Measurements from ENCODE around the gene ARL6IP5. TPM values are rescaled to one million over a fixed set of nuclear protein-coding genes. Genes with fewer than 3 reads are reported as not detected.

ARL6IP5 gene
- total RNA-seq, 2 experiments from 2014 or later, result 147 to 150 TPM

- H3K27ac Mint-ChIP-seq, result no peak overlapping the region
Observed at GRCh38 chr3:69108811-69109210, 24.1 kb downstream of the ARL6IP5 start.

GRCh38 chr3:69110941-69111546 lies 26.3 kb downstream of the ARL6IP5 start:
- ATAC-seq (ENCODE audit: low read depth), result no peak
- Mint-ChIP-seq H3K9me3 (no peaks in the 10 kb centered on the region), H3K27me3 (no peaks in the 10 kb centered on the region), H3K27ac (no peak overlapping the region), H3K4me3 (no peak overlapping the region), H3K36me3 (peaks cover 6% of the 10 kb centered on the region), H3K4me1 (peaks cover 2% of the 10 kb centered on the region)
- POLR2A ChIA-PET, result no interaction called here
- no peak for DNase-seq

More at GRCh38 chr3:69108811-69109210, 24.1 kb downstream of the ARL6IP5 start:
- Mint-ChIP-seq H3K4me3 (no peak overlapping the region), H3K27me3 (no peaks in the 10 kb centered on the region), H3K36me3 (peaks cover 16% of the 10 kb centered on the region), H3K9me3 (no peaks in the 10 kb centered on the region), H3K4me1 (peaks cover 7% of the 10 kb centered on the region)
- DNase-seq (no peak), ATAC-seq (ENCODE audit: low read depth) (no peak)
- POLR2A ChIA-PET, result interaction anchor here (1.0 kb wide), 1 partner anchor 64 kb away, joined by 4 read pairs; no protein-coding TSS in a partner anchor

- H3K9me3 Mint-ChIP-seq, result no peaks in the 10 kb centered on the region
- peaks cover 2% of the 10 kb centered on the region for H3K4me1 Mint-ChIP-seq
- no peaks in the 10 kb centered on the region for H3K36me3 Mint-ChIP-seq
- ATAC-seq (ENCODE audit: low read depth), result no peak
- POLR2A ChIA-PET, result interaction anchor here (1.0 kb wide), 1 partner anchor 193 kb away, joined by 3 read pairs; no protein-coding TSS in a partner anchor
- no peak overlapping the region for H3K4me3 Mint-ChIP-seq
- no peak for DNase-seq
- no peaks in the 10 kb centered on the region for H3K27me3 Mint-ChIP-seq
- H3K27ac Mint-ChIP-seq, result peak overlapping the region; percentile 4
Observed at GRCh38 chr3:69113536-69113935, 28.8 kb downstream of the ARL6IP5 start.

GRCh38 chr3:69115731-69116130 lies 31.0 kb downstream of the ARL6IP5 start:
- H3K27ac Mint-ChIP-seq, result no peak overlapping the region
- DNase-seq (no peak), ATAC-seq (ENCODE audit: low read depth) (no peak)
- no peaks in the 10 kb centered on the region for H3K36me3 Mint-ChIP-seq
- H3K27me3 Mint-ChIP-seq, result no peaks in the 10 kb centered on the region
- H3K9me3 Mint-ChIP-seq, result no peaks in the 10 kb centered on the region
- POLR2A ChIA-PET, result no interaction called here
- H3K4me3 Mint-ChIP-seq, result no peak overlapping the region
- peaks cover 5% of the 10 kb centered on the region for H3K4me1 Mint-ChIP-seq

- ATAC-seq (ENCODE audit: low read depth) (no peak), DNase-seq (no peak)
- H3K9me3 Mint-ChIP-seq, result no peaks in the 10 kb centered on the region
- H3K4me1 Mint-ChIP-seq, result peaks cover 7% of the 10 kb centered on the region
- no peak overlapping the region for H3K4me3 Mint-ChIP-seq
- H3K27ac Mint-ChIP-seq, result no peak overlapping the region
- POLR2A ChIA-PET, result no interaction called here
- H3K27me3 Mint-ChIP-seq, result no peaks in the 10 kb centered on the region
- no peaks in the 10 kb centered on the region for H3K36me3 Mint-ChIP-seq
Observed at GRCh38 chr3:69116162-69116561, 31.4 kb downstream of the ARL6IP5 start.

GRCh38 chr3:69116897-69117296 lies 32.2 kb downstream of the ARL6IP5 start:
- H3K27me3 Mint-ChIP-seq, result no peaks in the 10 kb centered on the region
- DNase-seq, result no peak

GRCh38 chr3:69118555-69118954 lies 33.8 kb downstream of the ARL6IP5 start:
- POLR2A ChIA-PET, result no interaction called here
- no peaks in the 10 kb centered on the region for H3K36me3 Mint-ChIP-seq

More at GRCh38 chr3:69116897-69117296, 32.2 kb downstream of the ARL6IP5 start:
- POLR2A ChIA-PET, result no interaction called here
- ATAC-seq (ENCODE audit: low read depth), result no peak
- Mint-ChIP-seq H3K36me3 (no peaks in the 10 kb centered on the region), H3K27ac (no peak overlapping the region), H3K4me3 (no peak overlapping the region), H3K4me1 (peaks cover 7% of the 10 kb centered on the region), H3K9me3 (no peaks in the 10 kb centered on the region)

GRCh38 chr3:69119138-69119537 lies 34.4 kb downstream of the ARL6IP5 start:
- Mint-ChIP-seq H3K27me3 (no peaks in the 10 kb centered on the region), H3K4me3 (no peak overlapping the region), H3K4me1 (peaks cover 5% of the 10 kb centered on the region), H3K27ac (no peak overlapping the region), H3K36me3 (no peaks in the 10 kb centered on the region), H3K9me3 (no peaks in the 10 kb centered on the region)
- POLR2A ChIA-PET, result no interaction called here
- DNase-seq (no peak), ATAC-seq (ENCODE audit: low read depth) (no peak)

More at GRCh38 chr3:69118555-69118954, 33.8 kb downstream of the ARL6IP5 start:
- Mint-ChIP-seq H3K27me3 (no peaks in the 10 kb centered on the region), H3K4me3 (no peak overlapping the region), H3K9me3 (no peaks in the 10 kb centered on the region), H3K27ac (no peak overlapping the region), H3K4me1 (peaks cover 6% of the 10 kb centered on the region)
- ATAC-seq (ENCODE audit: low read depth) (no peak), DNase-seq (no peak)

GRCh38 chr3:69119681-69120080 lies 34.9 kb downstream of the ARL6IP5 start:
- ATAC-seq (ENCODE audit: low read depth), result no peak
- POLR2A ChIA-PET, result no interaction called here
- Mint-ChIP-seq H3K27me3 (no peaks in the 10 kb centered on the region), H3K27ac (no peak overlapping the region), H3K9me3 (no peaks in the 10 kb centered on the region), H3K4me3 (no peak overlapping the region), H3K36me3 (no peaks in the 10 kb centered on the region), H3K4me1 (peaks cover 5% of the 10 kb centered on the region)
- DNase-seq, result no peak

- no peaks in the 10 kb centered on the region for H3K36me3 Mint-ChIP-seq
- H3K4me1 Mint-ChIP-seq, result peaks cover 5% of the 10 kb centered on the region
- ATAC-seq (ENCODE audit: low read depth), result peak; percentile 78
- H3K9me3 Mint-ChIP-seq, result no peaks in the 10 kb centered on the region
- POLR2A ChIA-PET, result interaction anchor here (0.7 kb wide), 1 partner anchor 14 kb away, joined by 3 read pairs; no protein-coding TSS in a partner anchor
- peak; percentile 56 for DNase-seq
- no peak overlapping the region for H3K27ac Mint-ChIP-seq
- no peak overlapping the region for H3K4me3 Mint-ChIP-seq
- no peaks in the 10 kb centered on the region for H3K27me3 Mint-ChIP-seq
Observed at GRCh38 chr3:69120879-69121464, 36.2 kb downstream of the ARL6IP5 start.

- no peaks in the 10 kb centered on the region for H3K27me3 Mint-ChIP-seq
- DNase-seq (no peak), ATAC-seq (ENCODE audit: low read depth) (no peak)
- POLR2A ChIA-PET, result interaction anchor here (0.7 kb wide), 1 partner anchor 15 kb away, joined by 3 read pairs; no protein-coding TSS in a partner anchor
- H3K36me3 Mint-ChIP-seq, result no peaks in the 10 kb centered on the region
- no peak overlapping the region for H3K4me3 Mint-ChIP-seq
- H3K27ac Mint-ChIP-seq, result no peak overlapping the region
- no peaks in the 10 kb centered on the region for H3K9me3 Mint-ChIP-seq
- peaks cover 5% of the 10 kb centered on the region for H3K4me1 Mint-ChIP-seq
Observed at GRCh38 chr3:69121513-69121912, 36.8 kb downstream of the ARL6IP5 start.

- H3K36me3 Mint-ChIP-seq, result no peaks in the 10 kb centered on the region
- peaks cover 5% of the 10 kb centered on the region for H3K4me1 Mint-ChIP-seq
- H3K9me3 Mint-ChIP-seq, result no peaks in the 10 kb centered on the region
- POLR2A ChIA-PET, result no interaction called here
- no peaks in the 10 kb centered on the region for H3K27me3 Mint-ChIP-seq
- H3K4me3 Mint-ChIP-seq, result no peak overlapping the region
- no peak overlapping the region for H3K27ac Mint-ChIP-seq
- no peak for DNase-seq
- ATAC-seq (ENCODE audit: low read depth), result no peak
Observed at GRCh38 chr3:69121950-69122349, 37.2 kb downstream of the ARL6IP5 start.

GRCh38 chr3:69122403-69122802 lies 37.7 kb downstream of the ARL6IP5 start, which contains the start of gene LMOD3:
Gene LMOD3 (minus strand): TSS chr3:69122595. CDS start chr3:69122386, 209 bp downstream.
- H3K27ac Mint-ChIP-seq, result no peak within 1 kb of the TSS

GRCh38 chr3:69126216-69126615 lies 41.5 kb downstream of the ARL6IP5 start:
- Mint-ChIP-seq H3K27me3 (peaks cover 3% of the 10 kb centered on the region), H3K27ac (no peak overlapping the region), H3K36me3 (no peaks in the 10 kb centered on the region), H3K9me3 (no peaks in the 10 kb centered on the region), H3K4me1 (no peaks in the 10 kb centered on the region), H3K4me3 (no peak overlapping the region)
- no peak for DNase-seq
- POLR2A ChIA-PET, result no interaction called here
- ATAC-seq (ENCODE audit: low read depth), result no peak

More at GRCh38 chr3:69122403-69122802, 37.7 kb downstream of the ARL6IP5 start, which contains the start of gene LMOD3:
- DNase-seq, result no peak
- no peaks in the 10 kb centered on the region for H3K36me3 Mint-ChIP-seq
- H3K4me1 Mint-ChIP-seq, result peaks cover 5% of the 10 kb centered on the region
- H3K4me3 Mint-ChIP-seq, result no peak within 1 kb of the TSS
- no peak for ATAC-seq (ENCODE audit: low read depth)
- H3K9me3 Mint-ChIP-seq, result no peaks in the 10 kb centered on the region
- no peaks in the 10 kb centered on the region for H3K27me3 Mint-ChIP-seq
- POLR2A ChIA-PET, result no interaction called here
